MV-4-11 (cell line): Measurements from ENCODE around the gene CTTNBP2.
A peak's percentile ranks its signal among the peaks of the same experiment; 100 is the strongest.

ENCODE experiments used
- DNase-seq: peaks from one replicate; lab custom pipeline; 2025; lab: John Stamatoyannopoulos, UW

CTTNBP2 gene

GRCh38 chr7:117871778-117872538, 1.3 kb downstream of the CTTNBP2 start:
- no peak for DNase-seq

- DNase-seq, result no peak
Observed at GRCh38 chr7:117871401-117871777, 1.9 kb downstream of the CTTNBP2 start.

GRCh38 chr7:117870448-117871130, 2.7 kb downstream of the CTTNBP2 start:
- no peak for DNase-seq

- DNase-seq, result no peak
Observed at GRCh38 chr7:117869374-117869773, 3.9 kb downstream of the CTTNBP2 start.

GRCh38 chr7:117863618-117864017, 9.6 kb downstream of the CTTNBP2 start:
- no peak for DNase-seq

GRCh38 chr7:117862378-117862777, 10.9 kb downstream of the CTTNBP2 start:
- no peak for DNase-seq

- DNase-seq, result no peak
Observed at GRCh38 chr7:117859246-117859812, 13.9 kb downstream of the CTTNBP2 start.

- DNase-seq, result no peak
Observed at GRCh38 chr7:117858712-117859111, 14.5 kb downstream of the CTTNBP2 start.

GRCh38 chr7:117857718-117858117, 15.5 kb downstream of the CTTNBP2 start:
- DNase-seq, result no peak

- no peak for DNase-seq
Observed at GRCh38 chr7:117856196-117856595, 17.0 kb downstream of the CTTNBP2 start.

GRCh38 chr7:117854186-117854585, 19.1 kb downstream of the CTTNBP2 start:
- no peak for DNase-seq

- DNase-seq, result no peak
Observed at GRCh38 chr7:117848941-117849340, 24.3 kb downstream of the CTTNBP2 start.

- DNase-seq, result no peak
Observed at GRCh38 chr7:117844678-117845077, 28.6 kb downstream of the CTTNBP2 start.

GRCh38 chr7:117841611-117842010, 31.6 kb downstream of the CTTNBP2 start:
- no peak for DNase-seq

GRCh38 chr7:117841011-117841410, 32.2 kb downstream of the CTTNBP2 start:
- DNase-seq, result no peak

GRCh38 chr7:117839507-117839906, 33.7 kb downstream of the CTTNBP2 start:
- DNase-seq, result no peak

GRCh38 chr7:117837841-117838240, 35.4 kb downstream of the CTTNBP2 start:
- no peak for DNase-seq

GRCh38 chr7:117835016-117835664, 38.1 kb downstream of the CTTNBP2 start:
- peak; percentile 68 for DNase-seq

- DNase-seq, result peak; percentile 4
Observed at GRCh38 chr7:117830422-117830954, 42.8 kb downstream of the CTTNBP2 start.

- DNase-seq, result no peak
Observed at GRCh38 chr7:117829450-117830117, 43.7 kb downstream of the CTTNBP2 start.

- no peak for DNase-seq
Observed at GRCh38 chr7:117828825-117829224, 44.4 kb downstream of the CTTNBP2 start.

GRCh38 chr7:117827862-117828261, 45.4 kb downstream of the CTTNBP2 start:
- DNase-seq, result no peak
